ENCODE measurements around the gene ZAP70.

- no peak for TF ChIP-seq CTCF (IDR thresholded peaks at IDR 0.05)
- TF ChIP-seq POLR2A (IDR thresholded peaks at IDR 0.05) = no peak
Observed at GRCh38 chr2:97769308-97769707, 55.9 kb downstream of the ZAP70 start.
